Caki2 (cell line): ENCODE results near the gene TMEM212. TPM values are rescaled to one million over a fixed set of nuclear protein-coding genes. Genes with fewer than 3 reads are reported as not detected.
A peak's percentile ranks its signal among the peaks of the same experiment; 100 is the strongest.
"Not testable (repeated sequence)": the region's sequence is repeated elsewhere in the genome, so short reads cannot be mapped to it uniquely, and the experiment has no call there.

Experiments used
- DNase-seq: peaks from one replicate; pipeline ENCODE4 v3.0.0-alpha.2; 2015; ENCODE audit warnings: low read depth
- in situ Hi-C: cut with HindIII; loops from 2 replicates; pipeline ENCODE4 v1.10.0; 2016; ENCODE audit warnings: low sequenced_read_pairs, low pct_unique_long_range_greater_than_20kb, mixed read lengths
- total RNA-seq: library from RNA; depleted of rRNA; stranded (reverse); fragments of >200 nt; shearing (Covaris generic); gene quantifications from 2 replicates; pipeline ENCODE4 v1.2.3, GENCODE V29; 2014; ENCODE audit warnings: low replicate concordance

The TMEM212 gene
- total RNA-seq, 1 experiment from 2014 or later = not detected

- no peak for DNase-seq
- in situ Hi-C loops = no loop called here
These were observed 3.4 kb downstream of the TMEM212 start for GRCh38 chr3:171846597-171846996.

- no peak for DNase-seq
- in situ Hi-C loops = no loop called here
These were observed 4.0 kb downstream of the TMEM212 start for GRCh38 chr3:171847133-171847532.

GRCh38 chr3:171847595-171848259 is 4.6 kb downstream of the TMEM212 start:
- in situ Hi-C loops = no loop called here
- no peak for DNase-seq

GRCh38 chr3:171849617-171850319 is 6.6 kb downstream of the TMEM212 start:
- no peak for DNase-seq
- in situ Hi-C loops = no loop called here

GRCh38 chr3:171850320-171850959 is 7.3 kb downstream of the TMEM212 start:
- in situ Hi-C loops = no loop called here

GRCh38 chr3:171850960-171851659 is 8.0 kb downstream of the TMEM212 start:
- in situ Hi-C loops = no loop called here
- no peak for DNase-seq

More at GRCh38 chr3:171850320-171850959, 7.3 kb downstream of the TMEM212 start:
- DNase-seq = no peak

- DNase-seq = peak; percentile 34
- in situ Hi-C loops = no loop called here
These were observed 8.5 kb downstream of the TMEM212 start for GRCh38 chr3:171851660-171852058.

GRCh38 chr3:171854649-171855305 is 11.6 kb downstream of the TMEM212 start:
- DNase-seq = peak; percentile 27
- in situ Hi-C loops = no loop called here

- in situ Hi-C loops, DNase-seq: not testable (repeated sequence)
These were observed 15.6 kb downstream of the TMEM212 start for GRCh38 chr3:171858770-171859169.

- in situ Hi-C loops = no loop called here
- no peak for DNase-seq
These were observed 17.8 kb downstream of the TMEM212 start for GRCh38 chr3:171860830-171861535.

GRCh38 chr3:171862392-171862791 is 19.2 kb downstream of the TMEM212 start:
- in situ Hi-C loops = no loop called here
- DNase-seq = no peak

- in situ Hi-C loops = no loop called here
- no peak for DNase-seq
These were observed 19.9 kb downstream of the TMEM212 start for GRCh38 chr3:171862993-171863521.

- in situ Hi-C loops = no loop called here
- no peak for DNase-seq
These were observed 20.8 kb downstream of the TMEM212 start for GRCh38 chr3:171863920-171864319.

- no peak for DNase-seq
- in situ Hi-C loops = no loop called here
These were observed 22.2 kb downstream of the TMEM212 start for GRCh38 chr3:171865191-171865865.

GRCh38 chr3:171867981-171868380 is 24.8 kb downstream of the TMEM212 start:
- DNase-seq = no peak
- in situ Hi-C loops = no loop called here

GRCh38 chr3:171871392-171872274 is 28.5 kb downstream of the TMEM212 start:
- in situ Hi-C loops = no loop called here

More at GRCh38 chr3:171871392-171872274, 28.5 kb downstream of the TMEM212 start:
- DNase-seq = no peak
